GM19468 (cell line): Measurements from ENCODE around the gene ASXL2.
"Not testable (repeated sequence)": the region's sequence is repeated elsewhere in the genome, so short reads cannot be mapped to it uniquely, and the experiment has no call there.

ENCODE experiments used
- ATAC-seq: cut with Tn5 transposase; IDR thresholded peaks from one replicate; pipeline ENCODE4 v1.9.1; 2021; ENCODE audit warnings: mild to moderate bottlenecking, moderate library complexity, moderate number of reproducible peaks; ENCODE audit not compliant: unreplicated experiment; ENCODE audit errors: extremely low read depth

ASXL2 gene

DNA sequence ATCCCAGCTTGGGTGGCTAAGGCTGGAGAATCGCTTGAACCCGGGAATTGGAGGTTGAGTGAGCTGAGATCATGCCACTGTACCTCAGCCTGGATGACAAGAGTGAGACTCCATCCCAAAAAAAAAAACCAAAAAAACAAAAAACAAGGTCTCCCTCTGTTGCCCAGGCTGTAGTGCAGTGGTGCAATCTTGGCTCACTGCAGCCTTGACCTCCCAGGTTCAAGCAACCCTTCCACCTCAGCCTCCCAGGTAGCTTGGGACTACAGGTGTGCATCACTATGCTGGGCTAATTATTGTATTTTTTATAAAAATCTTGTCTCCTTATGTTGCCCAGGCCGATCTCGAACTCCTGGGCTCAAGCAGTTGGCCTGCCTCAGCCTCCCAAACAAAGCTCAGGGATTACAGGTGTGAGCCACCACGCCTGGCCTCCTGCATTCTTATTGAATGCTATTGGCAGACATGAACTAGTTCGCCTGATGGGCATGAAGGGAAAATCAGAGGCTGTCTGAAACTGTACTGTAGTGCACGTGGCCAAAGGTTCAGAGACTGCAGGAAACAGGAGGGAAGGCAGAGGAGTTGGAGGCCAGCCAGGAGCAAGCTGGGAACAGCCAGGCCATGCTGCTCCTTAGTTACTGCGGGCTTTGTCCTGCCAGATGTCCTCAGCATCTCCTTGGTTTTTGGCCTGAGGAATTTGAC, 16.0 kb upstream of the ASXL2 start:
- ATAC-seq, result no peak

DNA sequence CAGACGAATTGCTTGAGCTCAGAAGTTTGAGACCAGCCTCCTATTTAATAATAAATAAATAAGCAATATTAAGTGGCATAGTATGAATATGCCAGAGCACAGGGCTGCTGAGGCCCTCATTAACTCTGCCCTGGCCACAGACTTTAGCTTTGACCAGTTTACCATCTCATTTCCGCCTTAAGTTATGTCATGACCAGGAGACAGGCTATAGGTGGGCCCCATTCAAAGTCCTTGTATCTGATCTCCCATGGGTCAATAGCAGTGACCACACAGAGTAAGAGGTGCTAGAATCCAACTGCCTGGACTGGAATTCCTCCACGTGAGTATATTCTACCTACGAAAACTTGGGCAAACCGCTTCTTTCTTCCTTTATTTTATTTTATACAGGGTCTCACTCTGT, 13.4 kb upstream of the ASXL2 start:
- ATAC-seq, result no peak

DNA sequence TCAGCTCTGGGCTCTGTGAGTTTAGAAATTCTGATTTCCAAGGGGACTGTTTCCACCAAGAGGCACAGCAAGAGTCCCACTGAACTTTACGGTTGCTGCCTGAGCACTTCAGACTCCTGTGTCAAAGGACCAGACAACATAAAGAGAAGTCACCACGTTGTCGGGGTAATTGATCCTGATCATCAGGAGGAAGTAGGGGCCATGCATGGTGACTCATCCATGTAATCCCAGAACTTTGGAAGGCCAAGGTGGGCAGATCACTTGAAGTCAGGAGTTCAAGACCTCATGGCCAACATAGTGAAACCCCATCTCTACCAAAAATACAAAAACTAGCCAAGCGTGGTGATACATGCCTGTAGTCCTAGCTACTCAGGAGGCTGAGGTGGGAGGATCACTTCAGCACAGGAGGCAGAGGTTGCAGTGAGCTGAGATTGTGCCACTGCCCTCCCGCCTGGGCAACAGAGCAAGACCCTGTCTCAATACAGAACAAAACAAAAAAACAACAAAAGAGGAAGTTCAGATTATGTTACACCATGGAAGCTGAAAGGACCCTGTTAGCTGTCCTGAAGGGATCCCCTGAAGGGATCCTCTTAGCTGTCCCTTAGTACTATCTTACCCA, 9.4 kb upstream of the ASXL2 start:
- no peak for ATAC-seq

DNA sequence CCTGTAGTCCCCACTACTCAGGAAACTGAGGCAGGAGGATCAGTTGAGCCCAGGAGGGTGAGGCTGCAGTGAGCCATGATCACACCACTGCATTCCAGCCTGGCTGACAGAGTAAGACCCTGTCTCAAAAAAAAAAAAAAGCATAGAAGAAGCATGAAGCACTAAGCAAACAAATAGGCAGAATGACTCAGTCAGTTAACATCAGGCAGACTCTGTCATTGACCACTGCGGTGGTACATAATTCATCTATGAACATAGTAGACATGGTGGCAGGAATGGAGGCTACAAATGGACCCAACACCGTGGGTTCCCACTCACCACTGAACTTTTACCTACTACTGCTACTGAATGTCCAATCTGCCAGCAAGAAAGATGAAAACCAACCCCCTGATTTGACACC, 7.6 kb upstream of the ASXL2 start:
- no peak for ATAC-seq

DNA sequence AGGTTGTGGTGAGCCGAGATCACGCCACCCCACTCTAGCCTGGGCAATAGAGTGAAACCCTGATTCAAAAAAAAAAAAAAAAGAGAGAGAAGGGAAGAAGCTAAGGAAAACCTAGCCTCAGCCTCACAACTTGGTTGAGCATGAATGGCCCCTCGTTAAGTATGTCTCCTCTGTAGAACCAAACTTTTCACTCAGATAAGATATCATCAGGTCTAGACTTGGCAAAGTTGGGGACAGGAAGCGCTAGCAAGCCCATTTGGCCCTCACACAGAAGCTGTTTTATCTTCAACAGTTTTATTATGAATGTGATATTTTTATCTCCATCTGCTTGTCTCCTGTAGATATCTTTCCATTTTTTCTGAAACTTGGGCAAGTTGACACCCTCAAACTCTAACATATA, 3.5 kb upstream of the ASXL2 start:
- no peak for ATAC-seq

DNA sequence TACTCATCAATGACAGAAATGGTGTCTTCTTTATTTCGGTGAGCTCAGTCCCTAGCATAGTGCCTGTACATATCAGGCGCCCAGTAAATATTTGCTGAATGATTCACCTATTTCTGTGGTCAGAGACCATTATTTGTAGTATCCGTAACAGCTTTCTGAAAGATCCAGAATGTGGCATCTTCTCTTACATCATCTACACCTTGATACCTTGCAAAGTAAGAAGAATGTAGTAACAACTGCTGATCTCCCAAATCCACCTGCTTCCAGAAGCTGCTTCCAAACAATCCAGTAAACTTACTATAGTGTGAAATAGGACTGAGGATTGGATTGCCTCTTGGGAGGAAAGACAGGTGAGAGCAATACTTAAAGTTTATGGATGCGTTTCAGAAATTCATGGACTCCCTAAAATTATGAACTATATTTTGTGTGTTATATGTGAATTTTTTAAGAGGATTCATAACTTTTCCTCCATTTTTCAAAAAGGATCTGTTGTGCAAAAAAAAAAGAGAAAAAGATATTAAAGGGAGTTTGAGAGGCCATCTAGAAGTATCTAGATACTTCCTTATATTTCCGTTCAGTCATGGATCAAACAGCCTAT, 945 bp upstream of the ASXL2 start:
- no peak for ATAC-seq

DNA sequence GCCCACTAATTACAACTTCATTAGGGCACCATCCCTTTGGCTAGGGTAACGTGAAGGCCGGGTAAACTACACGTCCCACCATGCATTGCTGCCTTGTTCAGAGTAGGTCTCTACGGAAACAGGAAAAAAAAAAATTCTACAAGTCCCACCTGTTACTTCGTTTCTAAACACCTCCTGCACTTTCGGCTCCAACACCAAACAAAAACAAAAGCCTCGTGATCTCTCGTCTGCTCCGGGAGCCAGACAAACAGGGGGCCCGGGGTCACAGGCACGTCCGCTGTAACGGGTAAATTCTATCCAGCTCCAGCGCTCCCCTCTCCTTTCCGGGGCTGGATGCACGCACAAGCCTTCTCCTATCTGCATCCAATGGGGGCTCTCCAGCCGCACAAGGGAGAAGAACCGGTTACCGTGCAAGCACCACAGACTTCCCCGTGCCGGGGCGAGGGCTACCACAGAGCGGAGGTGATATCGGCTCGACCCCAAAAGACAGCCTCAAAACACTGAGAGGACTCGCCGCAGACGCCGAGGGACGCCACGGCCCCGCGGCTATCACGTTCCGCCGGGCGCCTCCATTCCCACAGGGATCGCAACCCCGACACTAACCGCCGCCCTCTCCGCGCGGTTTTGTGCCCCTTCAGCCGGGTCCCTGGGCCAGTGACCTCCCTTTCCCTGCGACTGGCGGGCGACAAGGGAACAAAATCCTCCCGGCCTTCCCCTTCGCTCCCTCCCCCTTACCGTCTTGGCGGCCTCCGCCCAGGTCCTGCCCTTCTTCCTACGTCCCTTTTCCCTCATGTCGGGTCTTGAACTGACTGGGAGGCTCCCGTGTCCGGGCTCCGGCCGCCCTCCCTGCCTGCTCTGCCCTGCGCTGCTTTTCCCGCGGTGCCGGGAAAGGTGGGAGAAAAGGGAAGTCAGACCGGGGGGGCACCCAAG, 591 bp downstream of the ASXL2 start:
- ATAC-seq, result peak; percentile 20

DNA sequence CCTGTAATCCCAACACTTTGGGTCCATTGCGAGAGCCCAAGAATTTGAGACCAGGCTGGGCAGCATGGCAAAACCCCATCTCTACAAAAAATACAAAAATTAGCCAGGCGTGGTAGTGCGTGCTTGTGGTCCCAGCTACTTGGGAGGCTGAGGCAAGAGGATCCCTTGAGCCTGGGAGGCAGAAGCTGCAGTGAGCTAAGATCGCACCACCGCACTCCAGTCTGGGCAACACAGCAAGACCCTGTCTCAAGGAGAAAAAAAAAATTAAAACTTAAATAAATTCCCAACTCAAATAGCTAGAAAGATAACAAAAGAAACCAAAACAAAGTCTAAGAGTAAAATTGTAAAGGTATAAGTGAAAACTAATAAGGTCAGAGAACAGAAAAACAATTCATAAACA, 6.2 kb downstream of the ASXL2 start:
- ATAC-seq, result no peak

DNA sequence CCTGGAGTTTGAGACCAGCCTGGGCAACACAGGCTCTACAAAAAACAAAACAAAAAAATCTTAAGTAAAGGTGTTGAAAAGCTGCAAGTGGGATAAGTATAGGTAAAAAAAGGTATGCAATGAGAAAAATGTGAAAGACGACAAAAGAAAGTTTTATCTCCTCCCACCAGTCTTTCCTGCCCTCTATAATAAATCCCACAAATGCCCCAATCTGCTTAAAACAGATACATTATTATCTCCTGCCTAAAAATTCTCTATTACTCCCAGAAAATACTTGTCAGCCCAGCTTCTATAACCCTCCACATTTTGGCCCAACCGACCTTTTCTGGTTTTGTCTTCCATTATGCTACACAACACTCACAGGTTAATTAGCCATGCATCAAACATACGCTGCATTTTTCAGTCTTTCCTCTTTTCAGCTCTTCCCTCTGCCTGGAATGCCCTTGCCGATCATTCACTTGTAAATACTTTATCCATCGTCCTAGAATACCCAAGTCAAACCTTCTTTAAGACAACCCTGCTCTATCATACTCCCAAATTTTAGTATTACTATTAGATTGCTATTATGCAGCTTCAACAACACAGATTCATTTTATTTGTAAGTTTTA, 10.8 kb downstream of the ASXL2 start:
- no peak for ATAC-seq

DNA sequence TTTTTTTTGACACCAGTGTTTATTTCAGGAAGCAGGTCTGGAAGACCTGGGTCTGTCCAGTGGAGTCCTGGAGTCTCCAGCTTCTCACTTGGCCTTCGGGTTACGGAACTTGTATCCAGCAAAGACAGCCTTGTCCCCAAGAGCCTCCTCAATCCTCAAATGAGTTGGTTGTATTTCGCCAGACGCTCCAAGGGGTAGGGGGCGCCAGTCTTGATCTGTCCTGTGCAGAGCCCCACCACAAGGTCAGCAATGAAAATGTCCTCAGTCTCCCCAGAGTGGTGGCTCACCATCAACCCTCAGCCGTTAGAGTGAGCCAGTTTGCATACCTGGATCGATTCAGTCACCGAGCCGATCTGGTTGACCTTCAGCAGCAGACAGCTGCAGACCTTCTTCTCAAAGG, 21.9 kb downstream of the ASXL2 start:
- no peak for ATAC-seq

DNA sequence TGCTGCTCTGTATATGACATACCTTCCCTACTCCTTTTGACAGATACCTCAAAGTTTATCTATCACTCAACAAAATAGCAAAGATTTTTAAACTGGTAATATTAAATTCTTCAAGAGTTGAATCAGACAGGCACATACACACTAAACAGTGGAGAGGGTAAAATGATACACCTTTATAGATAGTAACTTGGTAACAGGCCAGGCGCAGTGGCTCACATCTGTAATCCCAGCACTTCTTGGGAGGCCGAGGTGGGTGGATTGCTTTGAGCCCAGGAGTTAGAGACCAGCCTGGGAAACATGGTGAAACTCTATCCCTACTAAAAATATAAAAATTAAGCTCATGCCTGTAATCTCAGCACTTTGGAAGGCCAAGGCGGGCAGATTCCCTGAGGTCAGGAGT, 23.2 kb downstream of the ASXL2 start:
- ATAC-seq, result no peak

DNA sequence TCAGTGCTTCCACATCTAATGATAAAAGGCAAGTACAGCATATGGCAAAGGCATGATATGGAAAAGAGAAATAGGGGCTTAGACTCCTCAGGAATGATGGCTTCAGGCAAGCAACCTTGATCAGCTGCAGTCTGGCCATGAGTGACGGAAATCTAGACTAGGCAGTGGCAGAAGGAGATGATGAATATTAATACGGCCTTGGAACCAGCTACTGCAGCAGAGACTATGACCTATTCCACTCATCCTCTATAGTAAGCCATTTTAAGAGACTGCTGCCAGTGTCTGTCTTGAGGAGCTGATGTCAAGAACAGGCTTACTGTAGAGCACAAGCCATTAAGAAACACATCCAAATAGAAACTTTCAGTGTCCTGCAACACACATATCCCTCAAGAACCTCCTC, 23.7 kb downstream of the ASXL2 start:
- no peak for ATAC-seq

DNA sequence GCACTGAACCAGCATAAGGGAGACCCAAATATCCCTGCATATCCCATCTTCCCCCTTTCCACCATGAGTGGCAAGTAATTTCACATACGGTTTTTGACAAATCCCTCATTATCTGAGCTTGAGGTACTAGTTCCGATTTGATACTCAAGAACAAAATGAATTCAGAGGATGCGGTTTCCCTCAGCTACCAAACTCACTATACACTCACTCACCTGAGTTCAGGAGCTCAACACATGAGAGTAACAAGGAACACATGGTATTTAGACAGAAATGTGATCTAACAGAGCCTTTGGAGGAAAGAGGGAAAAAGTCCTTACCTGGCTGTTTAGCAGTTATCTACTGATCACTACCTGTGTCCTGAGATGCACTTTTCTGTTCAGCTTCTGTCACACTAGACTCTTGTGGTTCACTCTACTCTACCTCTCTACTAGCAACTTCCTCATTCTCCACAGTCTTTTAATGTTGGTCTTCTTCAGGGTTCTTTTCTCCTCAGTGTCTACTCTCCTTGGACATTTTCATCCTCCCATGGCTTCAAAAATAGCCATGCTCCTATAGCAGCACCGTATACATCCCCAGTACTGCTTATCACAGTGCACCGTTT, 25.1 kb downstream of the ASXL2 start:
- no peak for ATAC-seq

DNA sequence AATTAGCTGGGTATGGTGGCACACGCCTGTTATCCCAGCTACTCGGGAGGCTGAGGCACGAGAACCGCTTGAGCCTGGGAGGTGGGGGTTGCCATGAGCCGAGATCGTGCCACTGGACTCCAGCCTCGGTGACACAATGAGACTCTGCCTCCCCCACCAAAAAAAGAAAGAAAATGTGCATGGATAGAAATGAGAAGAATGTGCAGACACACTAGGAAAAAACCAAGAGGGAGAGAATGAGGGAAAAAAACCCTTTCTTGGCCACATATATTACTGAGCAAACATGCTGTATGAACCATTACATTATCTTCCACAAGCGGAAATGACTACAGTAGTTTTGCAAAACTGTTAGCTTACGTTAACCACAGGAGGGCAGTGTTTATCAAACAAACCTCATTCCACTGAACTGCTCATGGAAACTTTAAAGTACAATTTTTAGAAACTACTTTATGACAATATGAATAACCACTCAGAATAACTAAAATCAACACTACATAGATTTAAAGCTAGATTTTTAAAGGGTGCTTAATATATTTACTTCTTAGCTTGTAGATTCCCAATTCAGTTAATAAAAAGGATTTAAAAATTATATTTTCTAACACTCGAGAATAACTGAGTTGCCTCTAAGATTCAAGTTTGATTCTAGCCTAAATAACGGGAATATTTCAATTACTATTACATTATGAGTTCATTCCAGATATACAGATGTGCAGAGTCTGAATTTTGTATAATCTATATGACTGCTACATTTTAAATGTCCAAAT, 26.4 kb downstream of the ASXL2 start:
- ATAC-seq, result no peak

DNA sequence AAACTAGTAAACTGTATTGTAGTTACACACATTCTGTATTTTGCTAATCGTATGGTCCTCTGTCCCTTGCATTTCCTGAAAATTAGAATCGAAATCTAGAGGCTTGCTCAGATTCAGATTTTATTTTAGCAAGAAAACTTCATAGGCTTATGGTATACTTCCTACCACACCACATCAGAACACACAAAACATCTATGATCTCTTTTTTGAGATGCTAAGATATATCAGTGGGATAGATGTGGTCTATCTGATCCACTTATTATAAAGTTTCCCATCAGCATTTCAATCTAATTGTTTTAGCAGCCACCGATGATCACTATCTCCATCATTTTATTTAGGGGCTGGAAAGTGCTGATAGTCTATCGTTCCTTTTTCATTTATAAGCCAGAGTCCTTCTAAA, 27.9 kb downstream of the ASXL2 start:
- ATAC-seq, result not testable (repeated sequence)

DNA sequence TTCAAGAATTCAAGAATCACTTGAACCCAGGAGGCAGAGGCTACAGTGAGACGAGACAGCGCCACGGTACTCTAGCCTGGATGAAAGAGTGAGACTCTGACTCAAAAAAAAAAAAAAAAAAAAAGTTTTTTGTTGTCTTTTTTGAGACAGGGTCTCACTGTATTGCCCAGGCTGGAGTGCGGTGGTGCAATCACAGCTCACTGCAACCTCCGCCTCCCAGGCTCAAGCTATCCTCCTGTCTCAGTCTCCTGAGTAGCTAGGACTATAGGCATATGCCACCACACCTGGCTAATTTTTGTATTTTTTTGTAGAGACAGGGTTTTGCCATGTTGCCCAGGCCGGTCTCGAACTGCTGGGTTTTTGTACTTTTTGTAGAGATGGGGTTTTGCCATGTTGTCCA, 28.9 kb downstream of the ASXL2 start:
- ATAC-seq, result not testable (repeated sequence)

DNA sequence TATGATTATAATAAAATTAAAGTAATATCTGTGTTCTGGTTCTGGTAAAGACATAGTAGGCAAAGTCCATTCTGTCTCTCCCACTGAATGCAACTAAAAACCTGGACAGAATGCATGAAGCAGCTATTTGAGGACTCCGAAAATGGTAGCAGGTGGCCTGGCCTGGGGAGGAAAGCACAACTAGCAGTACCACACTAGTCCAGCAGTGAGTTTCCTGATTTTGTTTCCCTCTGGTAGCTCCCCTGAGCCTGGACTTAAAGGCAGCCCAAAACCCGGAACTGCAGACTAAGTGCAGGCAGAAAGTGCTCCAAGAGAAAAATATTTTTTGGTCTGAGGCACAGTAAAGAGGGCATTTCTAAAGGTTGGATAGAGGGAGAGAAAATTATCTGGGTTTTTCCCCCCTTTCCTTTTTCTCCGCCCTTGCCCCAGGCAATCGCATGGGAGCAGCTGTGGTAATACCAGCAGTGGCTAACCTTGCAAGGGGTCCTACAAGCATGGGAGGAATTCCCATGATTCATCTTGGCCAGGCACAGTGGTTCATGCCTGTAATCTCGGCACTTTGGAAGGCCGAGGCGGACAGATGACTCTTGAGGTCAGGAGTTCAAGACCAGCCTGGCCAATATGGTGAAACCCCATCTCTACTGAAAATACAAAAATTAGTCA, 32.3 kb downstream of the ASXL2 start:
- no peak for ATAC-seq

DNA sequence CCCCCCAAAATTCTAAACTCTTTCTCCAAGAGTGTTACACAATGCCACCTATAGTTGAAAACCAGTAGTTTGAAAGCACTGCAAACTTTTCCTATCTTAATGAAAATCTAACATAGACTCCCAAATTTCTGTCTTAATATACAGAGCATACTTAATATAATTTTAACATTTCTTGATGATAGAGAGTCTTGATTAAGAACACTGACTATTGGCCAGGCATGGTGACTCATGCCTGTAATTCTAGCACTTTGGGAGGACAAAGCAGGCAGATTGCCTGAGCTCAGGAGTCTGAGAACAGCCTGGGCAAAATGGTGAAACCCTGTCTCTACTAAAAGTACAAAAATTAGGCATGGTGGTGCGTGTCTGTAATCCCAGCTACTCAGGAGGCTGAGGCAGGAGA, 34.2 kb downstream of the ASXL2 start:
- ATAC-seq, result no peak

DNA sequence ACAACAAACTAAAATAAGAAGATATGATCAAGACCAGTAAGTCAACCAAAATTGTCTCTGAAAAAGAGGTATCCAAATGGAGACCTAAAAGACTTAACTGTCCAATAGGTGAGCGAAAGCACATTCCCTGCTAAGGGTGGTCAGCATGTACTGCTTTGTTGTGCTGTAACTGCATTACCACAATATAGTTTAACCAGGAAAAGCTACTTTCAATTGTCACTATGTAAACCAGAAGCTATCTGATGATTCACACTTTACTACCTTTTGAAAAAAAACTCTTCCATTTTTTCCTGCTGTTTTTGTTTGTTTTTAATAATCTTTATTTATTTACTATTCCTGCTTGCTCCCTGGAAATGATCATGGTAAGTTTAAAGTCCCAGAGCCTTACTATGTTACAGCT, 36.1 kb downstream of the ASXL2 start:
- no peak for ATAC-seq
